WTC11 (cell line): ENCODE measurements around the gene PIGK.

ENCODE experiments used
- CTCF ChIP-seq: fragments of 200-600 bp; IDR thresholded peaks from 2 replicates; pipeline ENCODE4 v1.8.0; 2022; ENCODE audit warnings: antibody characterized with exemption
- MAX ChIP-seq: sonication (generic); formaldehyde crosslinking; IDR thresholded peaks from 2 replicates; pipeline ENCODE4 v1.8.0; 2022; ENCODE audit warnings: mild to moderate bottlenecking, missing genetic modification reagents

- TF ChIP-seq MAX (CRISPR knock-in tag) (no peak), CTCF (no peak)
Observed at GRCh38 chr1:77096496-77097255, 122.6 kb downstream of the PIGK start.
